ENCODE results near the gene RAD51B.

Gene RAD51B

GRCh38 chr14:68772761-68773381 lies 953.3 kb downstream of the RAD51B start:
- DNase-seq, result no peak

GRCh38 chr14:68774771-68775613 lies 955.4 kb downstream of the RAD51B start:
- DNase-seq, result no peak

- no peak for DNase-seq
Measured at GRCh38 chr14:68775614-68776126, 956.1 kb downstream of the RAD51B start.

- DNase-seq, result no peak
Measured at GRCh38 chr14:68777644-68778043, 958.1 kb downstream of the RAD51B start.
